Breast epithelium (tissue), 4 donors: ENCODE data around the gene HSF5. TPM values are rescaled to one million over a fixed set of nuclear protein-coding genes. Genes with fewer than 3 reads are reported as not detected.

ENCODE experiments used
- DNase-seq, 2 donors: peaks; one replicate each; pipeline ENCODE4 v3.0.0-alpha.2; 2019; ENCODE audit warnings: low spot score in 2 of 2
- H3K27ac ChIP-seq, 2 donors: fragments of 200-600 bp; sonication (generic) in 1 of 2; one replicate each; pipeline ENCODE4 v1.5.1; 2016 to 2019; ENCODE audit warnings: mild to moderate bottlenecking in 1 of 2
- H3K27me3 ChIP-seq, 2 donors: fragments of 200-600 bp; sonication (generic) in 1 of 2; one replicate each; pipeline versions ENCODE4 v1.5.1 to v1.6.0; 2017 to 2019; ENCODE audit warnings: control low read depth in 1 of 2, mild to moderate bottlenecking in 1 of 2
- H3K36me3 ChIP-seq: fragments of 200-600 bp; one replicate; pipeline ENCODE4 v1.5.1; 2019
- H3K4me1 ChIP-seq, 2 donors: fragments of 200-600 bp; sonication (generic); one replicate each; pipeline ENCODE4 v1.5.1; 2016 to 2019; ENCODE audit warnings: control low read depth in 1 of 2
- H3K4me3 ChIP-seq, 3 donors: fragments of 200-600 bp; sonication (generic); 1 replicate in 2 of 3; 2 replicates in 1 of 3; pipeline ENCODE4 v1.5.1; 2016 to 2019; ENCODE audit warnings: mild to moderate bottlenecking in 3 of 3, moderate library complexity in 2 of 3
- H3K9me3 ChIP-seq, 2 donors: fragments of 200-600 bp; sonication (generic) in 1 of 2; one replicate each; pipeline ENCODE4 v1.5.1; 2016 to 2019; ENCODE audit warnings: control low read depth in 1 of 2
- POLR2A ChIP-seq: fragments of 450-650 bp; IDR thresholded peaks from one replicate; pipeline ENCODE4 v1.6.1; 2016; ENCODE audit warnings: antibody characterized with exemption, mild to moderate bottlenecking, moderate library complexity
- POLR2AphosphoS5 ChIP-seq, 3 donors: sonication (generic); formaldehyde crosslinking; IDR thresholded peaks; one replicate each; pipeline ENCODE4 v1.6.1; 2017; ENCODE audit warnings: antibody characterized with exemption in 3 of 3
- intact Hi-C: fragments of 100-400 bp; cut with DNase I; formaldehyde crosslinking; loops from one replicate; pipeline ENCODE4 v1.15.1; 2023; ENCODE audit warnings: low total_unique reads
- total RNA-seq, 3 donors: library from RNA; depleted of rRNA; stranded (reverse); fragments of >200 nt; gene quantifications; one replicate each; pipeline ENCODE4 v1.1.0, GENCODE V29; 2016
- TF ChIP-seq, protein P1 (sequence below), 3 donors: fragments of 450-650 bp; IDR thresholded peaks; one replicate each; pipeline ENCODE4 v1.5.1; 2016 to 2017; ENCODE audit warnings: antibody characterized with exemption in 3 of 3, mild to moderate bottlenecking in 3 of 3, moderate library complexity in 3 of 3

HSF5 gene
- total RNA-seq, 3 donors from 2014 or later: under 0.01 to 0.33 (median 0.32) TPM

GRCh38 chr17:58411408-58411894 is 76.8 kb downstream of the HSF5 start:
- intact Hi-C loops: no loop called here

DNA sequence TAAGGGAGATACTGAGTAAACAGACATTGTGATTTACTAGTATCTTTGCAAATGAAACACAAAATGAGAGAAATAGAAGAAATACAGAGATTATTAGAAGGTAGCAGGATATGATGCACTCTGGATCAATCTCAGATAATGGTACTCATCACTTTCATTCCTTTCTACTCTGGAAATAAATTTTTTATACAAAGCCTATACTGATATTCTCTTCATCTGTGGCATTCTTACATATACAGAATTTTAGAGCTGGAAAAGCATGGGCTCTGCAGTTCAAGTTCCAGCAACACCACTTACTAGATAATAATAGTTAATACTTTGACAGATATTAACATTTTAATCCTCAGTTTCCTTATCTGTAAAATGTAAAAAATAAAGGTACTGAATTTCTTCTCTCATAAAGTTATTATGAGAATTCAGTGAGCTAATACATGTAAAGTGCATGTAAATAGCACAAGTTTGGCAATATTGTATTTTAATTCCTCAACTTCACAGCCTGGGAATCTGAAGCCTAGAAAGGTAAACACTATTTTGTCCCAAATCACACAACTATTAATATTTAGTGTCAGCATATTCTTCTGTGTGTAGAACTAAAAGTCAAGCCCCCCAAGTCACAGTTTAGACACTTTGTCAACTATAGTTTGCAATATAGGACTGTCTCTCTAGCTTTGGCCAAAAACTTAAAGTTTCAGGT is 77.3 kb downstream of the HSF5 start:
- intact Hi-C loops: no loop called here
- TF ChIP-seq POLR2AphosphoS5 (IDR thresholded peaks at IDR 0.05): no peak
- TF ChIP-seq, protein P1, sequence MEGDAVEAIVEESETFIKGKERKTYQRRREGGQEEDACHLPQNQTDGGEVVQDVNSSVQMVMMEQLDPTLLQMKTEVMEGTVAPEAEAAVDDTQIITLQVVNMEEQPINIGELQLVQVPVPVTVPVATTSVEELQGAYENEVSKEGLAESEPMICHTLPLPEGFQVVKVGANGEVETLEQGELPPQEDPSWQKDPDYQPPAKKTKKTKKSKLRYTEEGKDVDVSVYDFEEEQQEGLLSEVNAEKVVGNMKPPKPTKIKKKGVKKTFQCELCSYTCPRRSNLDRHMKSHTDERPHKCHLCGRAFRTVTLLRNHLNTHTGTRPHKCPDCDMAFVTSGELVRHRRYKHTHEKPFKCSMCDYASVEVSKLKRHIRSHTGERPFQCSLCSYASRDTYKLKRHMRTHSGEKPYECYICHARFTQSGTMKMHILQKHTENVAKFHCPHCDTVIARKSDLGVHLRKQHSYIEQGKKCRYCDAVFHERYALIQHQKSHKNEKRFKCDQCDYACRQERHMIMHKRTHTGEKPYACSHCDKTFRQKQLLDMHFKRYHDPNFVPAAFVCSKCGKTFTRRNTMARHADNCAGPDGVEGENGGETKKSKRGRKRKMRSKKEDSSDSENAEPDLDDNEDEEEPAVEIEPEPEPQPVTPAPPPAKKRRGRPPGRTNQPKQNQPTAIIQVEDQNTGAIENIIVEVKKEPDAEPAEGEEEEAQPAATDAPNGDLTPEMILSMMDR (IDR thresholded peaks at IDR 0.05): no peak
- no peak for TF ChIP-seq POLR2A

More at GRCh38 chr17:58411408-58411894, 76.8 kb downstream of the HSF5 start:
- TF ChIP-seq, protein P1 (IDR thresholded peaks at IDR 0.05): no peak
- TF ChIP-seq POLR2AphosphoS5 (IDR thresholded peaks at IDR 0.05): no peak
- no peak for TF ChIP-seq POLR2A
- DNase-seq: no peak
- no peaks in the 10 kb centered on the region for H3K4me1 ChIP-seq
- no peaks in the 10 kb centered on the region for H3K36me3 ChIP-seq
- no peak overlapping the region for H3K4me3 ChIP-seq
- no peaks in the 10 kb centered on the region for H3K9me3 ChIP-seq
- no peaks in the 10 kb centered on the region for H3K27me3 ChIP-seq
- H3K27ac ChIP-seq: peak overlapping the region in 1 of 2 donors; percentile 5

GRCh38 chr17:58409432-58409831 is 78.8 kb downstream of the HSF5 start:
- intact Hi-C loops: no loop called here
- H3K4me3 ChIP-seq: no peak overlapping the region
- no peaks in the 10 kb centered on the region for H3K27me3 ChIP-seq
- no peaks in the 10 kb centered on the region for H3K4me1 ChIP-seq
- H3K36me3 ChIP-seq: no peaks in the 10 kb centered on the region
- TF ChIP-seq POLR2A: no peak
- TF ChIP-seq, protein P1 (IDR thresholded peaks at IDR 0.05): no peak
- no peak for TF ChIP-seq POLR2AphosphoS5 (IDR thresholded peaks at IDR 0.05)
- no peak overlapping the region for H3K27ac ChIP-seq
- no peak for DNase-seq
- H3K9me3 ChIP-seq: no peaks in the 10 kb centered on the region

More for the DNA sequence above, 77.3 kb downstream of the HSF5 start:
- H3K4me1 ChIP-seq: no peaks in the 10 kb centered on the region
- H3K27ac ChIP-seq: peak overlapping the region in 1 of 2 donors; percentile 5
- H3K4me3 ChIP-seq: no peak overlapping the region
- H3K36me3 ChIP-seq: no peaks in the 10 kb centered on the region
- no peaks in the 10 kb centered on the region for H3K27me3 ChIP-seq
- DNase-seq: no peak
- no peaks in the 10 kb centered on the region for H3K9me3 ChIP-seq

- Histone ChIP-seq H3K9me3 (no peaks in the 10 kb centered on the region), H3K27ac (peak overlapping the region; percentile 70 to 79), H3K27me3 (no peaks in the 10 kb centered on the region), H3K4me1 (no peaks in the 10 kb centered on the region), H3K36me3 (no peaks in the 10 kb centered on the region), H3K4me3 (no peak overlapping the region)
- intact Hi-C loops: no loop called here
- DNase-seq: peak in 1 of 2 donors; percentile 40
- TF ChIP-seq POLR2A (no peak), POLR2AphosphoS5 (IDR thresholded peaks at IDR 0.05) (no peak)
- TF ChIP-seq, protein P1 (IDR thresholded peaks at IDR 0.05): no peak
Observed at GRCh38 chr17:58403311-58403710, 84.9 kb downstream of the HSF5 start.

DNA sequence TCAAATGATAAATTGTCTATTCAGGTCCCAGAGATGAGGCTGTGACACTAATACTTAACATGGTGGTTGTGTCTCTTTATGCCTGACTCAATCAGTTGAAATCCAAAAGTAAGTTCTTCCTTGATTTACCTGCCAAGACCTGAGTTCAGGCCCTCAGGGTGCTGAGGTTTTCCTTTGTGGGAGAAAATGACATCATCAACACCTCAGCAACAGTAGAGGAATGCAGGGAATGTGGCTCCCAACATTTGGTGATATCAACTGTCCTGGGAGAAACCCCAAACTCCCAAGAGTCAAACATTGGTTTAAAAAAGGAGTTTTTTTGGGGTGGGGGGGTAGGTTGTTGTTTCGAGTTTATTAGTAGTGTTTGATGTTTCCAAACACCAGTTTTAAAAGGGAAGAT is 85.5 kb downstream of the HSF5 start:
- H3K27me3 ChIP-seq: no peaks in the 10 kb centered on the region
- intact Hi-C loops: no loop called here
- no peaks in the 10 kb centered on the region for H3K36me3 ChIP-seq
- H3K27ac ChIP-seq: peak overlapping the region; percentile 70 to 79
- peak in 1 of 2 donors; percentile 77 for DNase-seq
- no peaks in the 10 kb centered on the region for H3K9me3 ChIP-seq
- H3K4me3 ChIP-seq: peak overlapping the region in 1 of 3 donors; percentile 3
- no peaks in the 10 kb centered on the region for H3K4me1 ChIP-seq
- TF ChIP-seq POLR2A (no peak), POLR2AphosphoS5 (IDR thresholded peaks at IDR 0.05) (no peak)
- TF ChIP-seq, protein P1 (IDR thresholded peaks at IDR 0.05): no peak
